Measurements from ENCODE around the gene GATA3.

The GATA3 gene

GRCh38 chr10:8116926-8117493 is 62.5 kb downstream of the GATA3 start:
- Histone ChIP-seq H3K4me3 (ENCODE audit: low read depth, low read length) (no peak overlapping the region), H3K9me3 (ENCODE audit: control insufficient read depth, insufficient read depth, low read length) (no peaks in the 10 kb centered on the region), H3K27me3 (ENCODE audit: control insufficient read depth, insufficient read depth, low read length) (no peaks in the 10 kb centered on the region), H3K9ac (ENCODE audit: low read depth, low read length) (no peak overlapping the region), H3K36me3 (ENCODE audit: control insufficient read depth, insufficient read depth, low read length) (no peaks in the 10 kb centered on the region), H3K4me1 (ENCODE audit: control insufficient read depth, insufficient read depth, low read length) (no peaks in the 10 kb centered on the region)

GRCh38 chr10:8121201-8121890 is 66.9 kb downstream of the GATA3 start:
- H3K4me1 ChIP-seq (ENCODE audit: control insufficient read depth, insufficient read depth, low read length) = no peaks in the 10 kb centered on the region
- H3K9me3 ChIP-seq (ENCODE audit: control insufficient read depth, insufficient read depth, low read length) = no peaks in the 10 kb centered on the region
- H3K36me3 ChIP-seq (ENCODE audit: control insufficient read depth, insufficient read depth, low read length) = no peaks in the 10 kb centered on the region
- H3K27me3 ChIP-seq (ENCODE audit: control insufficient read depth, insufficient read depth, low read length) = no peaks in the 10 kb centered on the region
- no peak overlapping the region for H3K4me3 ChIP-seq (ENCODE audit: low read depth, low read length)
- H3K9ac ChIP-seq (ENCODE audit: low read depth, low read length) = no peak overlapping the region

- Histone ChIP-seq H3K4me1 (ENCODE audit: control insufficient read depth, insufficient read depth, low read length) (no peaks in the 10 kb centered on the region), H3K36me3 (ENCODE audit: control insufficient read depth, insufficient read depth, low read length) (no peaks in the 10 kb centered on the region), H3K27me3 (ENCODE audit: control insufficient read depth, insufficient read depth, low read length) (no peaks in the 10 kb centered on the region), H3K4me3 (ENCODE audit: low read depth, low read length) (no peak overlapping the region), H3K9ac (ENCODE audit: low read depth, low read length) (no peak overlapping the region), H3K9me3 (ENCODE audit: control insufficient read depth, insufficient read depth, low read length) (no peaks in the 10 kb centered on the region)
These were observed 68.3 kb downstream of the GATA3 start for GRCh38 chr10:8122611-8123369.

- no peaks in the 10 kb centered on the region for H3K9me3 ChIP-seq (ENCODE audit: control insufficient read depth, insufficient read depth, low read length)
- no peaks in the 10 kb centered on the region for H3K36me3 ChIP-seq (ENCODE audit: control insufficient read depth, insufficient read depth, low read length)
- no peak overlapping the region for H3K4me3 ChIP-seq (ENCODE audit: low read depth, low read length)
- H3K9ac ChIP-seq (ENCODE audit: low read depth, low read length) = no peak overlapping the region
- no peaks in the 10 kb centered on the region for H3K27me3 ChIP-seq (ENCODE audit: control insufficient read depth, insufficient read depth, low read length)
- H3K4me1 ChIP-seq (ENCODE audit: control insufficient read depth, insufficient read depth, low read length) = no peaks in the 10 kb centered on the region
These were observed 69.9 kb downstream of the GATA3 start for GRCh38 chr10:8124436-8124835.
